Neural crest cell (in vitro differentiated cells): ENCODE data around the gene PHF12. TPM values are rescaled to one million over a fixed set of nuclear protein-coding genes. Genes with fewer than 3 reads are reported as not detected.

Experiments
- DNase-seq: peaks from one replicate; pipeline ENCODE4 v3.0.0; 2021; ENCODE audit warnings: low read depth, mixed read lengths, low spot score
- H3K27ac Mint-ChIP-seq: one replicate; pipeline ENCODE4 v1.8.0; 2021; ENCODE audit warnings: mild to moderate bottlenecking, mixed read lengths; ENCODE audit not compliant: unreplicated experiment
- H3K27me3 Mint-ChIP-seq: 2 replicates; pipeline ENCODE4 v1.8.0; 2021; ENCODE audit warnings: low read depth, mild to moderate bottlenecking, mixed read lengths
- H3K36me3 Mint-ChIP-seq: 2 replicates; pipeline ENCODE4 v1.8.0; 2021; ENCODE audit warnings: low read depth, mild to moderate bottlenecking, mixed read lengths
- H3K4me1 Mint-ChIP-seq: 2 replicates; pipeline ENCODE4 v1.8.0; 2021; ENCODE audit warnings: mixed read lengths
- H3K4me3 Mint-ChIP-seq: one replicate; pipeline ENCODE4 v1.8.0; 2021; ENCODE audit warnings: mild to moderate bottlenecking, mixed read lengths
- H3K9me3 Mint-ChIP-seq: 2 replicates; pipeline ENCODE4 v1.8.0; 2021; ENCODE audit warnings: mixed read lengths
- total RNA-seq: library from RNA; stranded (reverse); gene quantifications from 2 replicates; pipeline ENCODE4 v1.2.1, GENCODE V29; 2021
- TF ChIP-seq, protein P1 (sequence below): fragments of 200-600 bp; sonication (generic); conservative IDR thresholded peaks from 2 replicates; pipeline ENCODE4 v1.5.0; 2021; ENCODE audit warnings: antibody characterized with exemption, mild to moderate bottlenecking

PHF12 gene
- total RNA-seq, 1 donor from 2014 or later = 64.7 TPM

DNA sequence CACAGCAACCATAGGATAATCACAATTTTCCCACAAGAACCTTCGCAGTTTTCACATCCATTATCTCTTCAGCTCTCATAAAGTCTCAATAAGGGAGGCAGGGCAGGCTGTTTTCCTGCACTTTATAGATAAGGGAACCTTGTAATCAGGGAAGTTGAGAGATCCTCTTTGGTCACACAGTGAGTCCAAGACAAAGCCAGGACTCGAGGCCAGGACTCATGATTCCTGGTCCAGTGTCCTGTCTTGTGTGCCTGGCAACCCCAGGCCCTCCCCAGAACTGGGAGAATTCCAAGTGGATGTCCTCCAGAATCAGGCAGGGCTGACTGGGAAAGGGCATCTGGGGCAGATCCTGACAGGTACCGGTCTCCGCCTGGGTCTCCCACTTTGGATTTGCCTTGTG, 23.1 kb upstream of the PHF12 start:
- Mint-ChIP-seq H3K9me3 (no peaks in the 10 kb centered on the region), H3K27me3 (peaks cover 15% of the 10 kb centered on the region), H3K27ac (peak overlapping the region; percentile 78), H3K36me3 (no peaks in the 10 kb centered on the region), H3K4me1 (peaks cover 20% of the 10 kb centered on the region), H3K4me3 (no peak overlapping the region)
- TF ChIP-seq, protein P1, sequence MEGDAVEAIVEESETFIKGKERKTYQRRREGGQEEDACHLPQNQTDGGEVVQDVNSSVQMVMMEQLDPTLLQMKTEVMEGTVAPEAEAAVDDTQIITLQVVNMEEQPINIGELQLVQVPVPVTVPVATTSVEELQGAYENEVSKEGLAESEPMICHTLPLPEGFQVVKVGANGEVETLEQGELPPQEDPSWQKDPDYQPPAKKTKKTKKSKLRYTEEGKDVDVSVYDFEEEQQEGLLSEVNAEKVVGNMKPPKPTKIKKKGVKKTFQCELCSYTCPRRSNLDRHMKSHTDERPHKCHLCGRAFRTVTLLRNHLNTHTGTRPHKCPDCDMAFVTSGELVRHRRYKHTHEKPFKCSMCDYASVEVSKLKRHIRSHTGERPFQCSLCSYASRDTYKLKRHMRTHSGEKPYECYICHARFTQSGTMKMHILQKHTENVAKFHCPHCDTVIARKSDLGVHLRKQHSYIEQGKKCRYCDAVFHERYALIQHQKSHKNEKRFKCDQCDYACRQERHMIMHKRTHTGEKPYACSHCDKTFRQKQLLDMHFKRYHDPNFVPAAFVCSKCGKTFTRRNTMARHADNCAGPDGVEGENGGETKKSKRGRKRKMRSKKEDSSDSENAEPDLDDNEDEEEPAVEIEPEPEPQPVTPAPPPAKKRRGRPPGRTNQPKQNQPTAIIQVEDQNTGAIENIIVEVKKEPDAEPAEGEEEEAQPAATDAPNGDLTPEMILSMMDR = no peak
- DNase-seq = no peak

DNA sequence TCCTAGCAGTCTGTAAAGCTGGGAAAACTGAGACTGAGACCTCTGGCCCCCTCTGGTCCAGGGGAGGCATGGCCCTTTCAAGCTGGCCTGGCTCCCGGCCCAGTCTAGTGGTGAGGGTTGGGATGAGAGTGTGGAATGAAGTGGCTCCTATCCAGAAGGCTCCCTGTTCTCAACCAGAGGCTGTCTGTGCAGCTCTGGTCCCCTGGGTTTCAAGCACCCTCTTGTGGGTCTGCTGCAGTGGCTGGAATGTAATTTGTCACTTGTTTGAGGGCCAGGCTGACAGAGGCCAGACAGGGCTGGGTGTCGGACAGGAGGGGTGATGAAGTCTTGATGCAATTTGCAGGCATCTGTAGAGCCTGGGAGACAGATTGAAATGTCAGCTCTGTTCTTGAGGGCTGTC, 22.1 kb upstream of the PHF12 start:
- Mint-ChIP-seq H3K27ac (no peak overlapping the region), H3K9me3 (no peaks in the 10 kb centered on the region), H3K4me3 (no peak overlapping the region), H3K36me3 (no peaks in the 10 kb centered on the region), H3K27me3 (peaks cover 9% of the 10 kb centered on the region), H3K4me1 (peaks cover 30% of the 10 kb centered on the region)
- TF ChIP-seq, protein P1 = no peak
- no peak for DNase-seq

DNA sequence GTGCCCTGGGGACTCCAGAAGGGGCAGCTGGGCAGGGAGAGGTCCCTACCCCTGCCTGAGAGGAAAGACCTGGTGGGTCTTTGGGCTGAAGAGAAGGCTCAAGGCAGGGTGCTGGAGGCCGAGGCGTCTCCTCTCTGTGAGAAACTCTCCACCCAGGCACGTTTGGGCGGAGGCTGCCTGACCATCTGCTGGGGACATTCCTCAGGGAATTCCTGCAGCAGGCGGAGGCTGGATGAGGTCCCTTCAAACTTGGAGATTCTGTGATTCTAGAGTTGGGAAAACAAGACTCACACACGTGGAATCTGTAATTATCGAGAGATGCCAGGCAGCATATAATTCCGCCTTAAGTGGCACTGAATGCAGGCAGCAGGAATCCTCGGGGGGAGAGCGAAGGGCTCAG, 21.1 kb upstream of the PHF12 start:
- no peak for DNase-seq

GRCh38 chr17:28970879-28971278, 19.6 kb upstream of the PHF12 start:
- H3K27ac Mint-ChIP-seq = no peak overlapping the region

More for the DNA sequence above, 21.1 kb upstream of the PHF12 start:
- Mint-ChIP-seq H3K27ac (no peak overlapping the region), H3K4me3 (no peak overlapping the region), H3K9me3 (no peaks in the 10 kb centered on the region), H3K4me1 (peaks cover 40% of the 10 kb centered on the region), H3K27me3 (peaks cover 6% of the 10 kb centered on the region), H3K36me3 (no peaks in the 10 kb centered on the region)
- TF ChIP-seq, protein P1 = no peak

DNA sequence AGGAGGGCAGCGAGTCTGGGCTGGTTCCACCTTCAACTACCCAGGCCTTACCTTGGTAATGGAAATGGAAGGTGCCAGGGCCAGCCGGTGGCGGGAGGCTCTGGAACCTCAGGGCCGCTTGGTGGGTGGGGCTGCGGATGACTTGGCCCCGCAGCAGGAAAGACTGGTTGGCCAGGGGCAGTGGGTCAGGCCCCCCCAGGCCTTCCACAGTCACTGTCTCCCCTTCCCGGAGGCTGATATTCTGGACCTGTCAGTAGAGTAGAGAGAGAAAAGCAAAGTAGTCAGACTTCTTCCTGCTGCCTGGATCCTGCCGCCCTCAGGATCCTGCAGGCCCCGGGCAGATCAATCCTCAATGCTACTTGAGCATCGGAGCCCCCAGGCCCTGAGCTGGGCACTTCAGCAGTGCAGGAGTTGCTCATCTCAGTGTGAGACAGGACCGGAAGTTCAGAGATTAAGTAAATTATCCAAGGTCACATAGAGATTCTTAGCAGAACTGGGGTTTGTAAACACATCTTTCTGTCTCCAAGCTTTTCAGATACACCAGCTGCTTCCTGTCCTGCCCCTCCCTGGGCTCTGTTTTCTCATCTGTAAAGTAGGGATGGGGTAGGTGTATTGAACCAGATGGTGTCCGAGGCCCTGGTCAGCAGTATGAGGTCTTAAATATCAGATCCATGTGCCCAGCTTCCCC, 18.5 kb upstream of the PHF12 start:
- no peak overlapping the region for H3K4me3 Mint-ChIP-seq

More at GRCh38 chr17:28970879-28971278, 19.6 kb upstream of the PHF12 start:
- H3K36me3 Mint-ChIP-seq = no peaks in the 10 kb centered on the region
- no peak for DNase-seq
- H3K27me3 Mint-ChIP-seq = peaks cover 6% of the 10 kb centered on the region
- H3K4me1 Mint-ChIP-seq = peaks cover 45% of the 10 kb centered on the region
- no peaks in the 10 kb centered on the region for H3K9me3 Mint-ChIP-seq
- no peak overlapping the region for H3K4me3 Mint-ChIP-seq
- TF ChIP-seq, protein P1 = no peak

More for the DNA sequence above, 18.5 kb upstream of the PHF12 start:
- TF ChIP-seq, protein P1 = no peak
- no peak for DNase-seq
- peaks cover 45% of the 10 kb centered on the region for H3K4me1 Mint-ChIP-seq
- peaks cover 10% of the 10 kb centered on the region for H3K27me3 Mint-ChIP-seq
- H3K36me3 Mint-ChIP-seq = no peaks in the 10 kb centered on the region
- no peaks in the 10 kb centered on the region for H3K9me3 Mint-ChIP-seq
- no peak overlapping the region for H3K27ac Mint-ChIP-seq
